Thyroid gland (tissue), 4 donors: ENCODE data around the gene MATN1. TPM values are rescaled to one million over a fixed set of nuclear protein-coding genes. Genes with fewer than 3 reads are reported as not detected.

ENCODE experiments used
- DNase-seq, 2 donors: peaks; one replicate each; pipeline ENCODE4 v3.0.0-alpha.2; 2019
- H3K27ac ChIP-seq, 3 donors: fragments of 200-600 bp; sonication (generic); 1 replicate in 2 of 3; 2 replicates in 1 of 3; pipeline ENCODE4 v1.5.1; 2016 to 2019; ENCODE audit warnings: mild to moderate bottlenecking in 1 of 3, moderate library complexity in 1 of 3
- H3K27me3 ChIP-seq: fragments of 200-600 bp; sonication (generic); one replicate; pipeline ENCODE4 v1.5.1; 2019
- H3K36me3 ChIP-seq, 2 donors: fragments of 200-600 bp; sonication (generic); one replicate each; pipeline ENCODE4 v1.5.1; 2016 to 2019
- H3K4me1 ChIP-seq, 2 donors: fragments of 200-600 bp; sonication (generic); one replicate each; pipeline ENCODE4 v1.5.1; 2017 to 2019
- H3K4me3 ChIP-seq, 3 donors: fragments of 200-600 bp; sonication (generic); replicated peaks in 1 of 3; 1 replicate in 2 of 3; 2 replicates in 1 of 3; pipeline ENCODE4 v1.5.1; 2016; ENCODE audit warnings: mild to moderate bottlenecking in 1 of 3
- H3K9me3 ChIP-seq: fragments of 200-600 bp; sonication (generic); one replicate; pipeline ENCODE4 v1.5.1; 2017
- POLR2A ChIP-seq, 2 donors: fragments of 450-650 bp; IDR thresholded peaks; one replicate each; pipeline ENCODE4 v1.6.1; 2017; ENCODE audit warnings: antibody characterized with exemption in 2 of 2, mild to moderate bottlenecking in 2 of 2, moderate library complexity in 1 of 2
- WGBS, 2 donors: methylation state at CpG; one replicate each; pipeline ENCODE4 v1.1.5; 2017; 5-methylcytosine and 5-hydroxymethylcytosine counted together
- intact Hi-C: fragments of 100-400 bp; cut with DNase I; formaldehyde crosslinking; loops from one replicate; pipeline ENCODE4 v1.15.1; 2023
- total RNA-seq, 4 donors: library from RNA; depleted of rRNA; stranded (reverse); fragments of >200 nt; gene quantifications; one replicate each; pipeline ENCODE4 v1.2.3, GENCODE V29; 2016
- TF ChIP-seq, protein P1 (sequence below), 6 experiments: fragments of 200-600 bp in 3 of 6; fragments of 450-650 bp in 3 of 6; sonication (generic) in 3 of 6; IDR thresholded peaks; one replicate each; pipeline ENCODE4 v1.5.1; 2016 to 2019; ENCODE audit warnings: antibody characterized with exemption in 6 of 6, mild to moderate bottlenecking in 2 of 6, inconsistent platforms in 1 of 6, moderate library complexity in 1 of 6

The MATN1 gene
- total RNA-seq, 4 donors from 2014 or later = 0.45 to 3.0 TPM; not detected in 2

GRCh38 chr1:30735124-30735523 is 11.7 kb upstream of the MATN1 start:
- intact Hi-C loops = loop anchor here (5.0 kb wide), 1 partner anchor 37 kb away; no protein-coding TSS in a partner anchor
- H3K27ac ChIP-seq = peak overlapping the region in 2 of 3 donors; percentile 34 to 62
- WGBS, 2 donors = 17 to 43% methylated on average over 6 of the region's 6 CpGs
- DNase-seq = peak; percentile 97
- H3K4me1 ChIP-seq = peaks cover 28 to 29% of the 10 kb centered on the region in 2 donors
- H3K9me3 ChIP-seq = no peaks in the 10 kb centered on the region
- H3K36me3 ChIP-seq = no peaks in the 10 kb centered on the region
- no peaks in the 10 kb centered on the region for H3K27me3 ChIP-seq
- no peak overlapping the region for H3K4me3 ChIP-seq
- no peak for TF ChIP-seq POLR2A (IDR thresholded peaks at IDR 0.05)
- TF ChIP-seq, protein P1, sequence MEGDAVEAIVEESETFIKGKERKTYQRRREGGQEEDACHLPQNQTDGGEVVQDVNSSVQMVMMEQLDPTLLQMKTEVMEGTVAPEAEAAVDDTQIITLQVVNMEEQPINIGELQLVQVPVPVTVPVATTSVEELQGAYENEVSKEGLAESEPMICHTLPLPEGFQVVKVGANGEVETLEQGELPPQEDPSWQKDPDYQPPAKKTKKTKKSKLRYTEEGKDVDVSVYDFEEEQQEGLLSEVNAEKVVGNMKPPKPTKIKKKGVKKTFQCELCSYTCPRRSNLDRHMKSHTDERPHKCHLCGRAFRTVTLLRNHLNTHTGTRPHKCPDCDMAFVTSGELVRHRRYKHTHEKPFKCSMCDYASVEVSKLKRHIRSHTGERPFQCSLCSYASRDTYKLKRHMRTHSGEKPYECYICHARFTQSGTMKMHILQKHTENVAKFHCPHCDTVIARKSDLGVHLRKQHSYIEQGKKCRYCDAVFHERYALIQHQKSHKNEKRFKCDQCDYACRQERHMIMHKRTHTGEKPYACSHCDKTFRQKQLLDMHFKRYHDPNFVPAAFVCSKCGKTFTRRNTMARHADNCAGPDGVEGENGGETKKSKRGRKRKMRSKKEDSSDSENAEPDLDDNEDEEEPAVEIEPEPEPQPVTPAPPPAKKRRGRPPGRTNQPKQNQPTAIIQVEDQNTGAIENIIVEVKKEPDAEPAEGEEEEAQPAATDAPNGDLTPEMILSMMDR (IDR thresholded peaks at IDR 0.05) = no peak

DNA sequence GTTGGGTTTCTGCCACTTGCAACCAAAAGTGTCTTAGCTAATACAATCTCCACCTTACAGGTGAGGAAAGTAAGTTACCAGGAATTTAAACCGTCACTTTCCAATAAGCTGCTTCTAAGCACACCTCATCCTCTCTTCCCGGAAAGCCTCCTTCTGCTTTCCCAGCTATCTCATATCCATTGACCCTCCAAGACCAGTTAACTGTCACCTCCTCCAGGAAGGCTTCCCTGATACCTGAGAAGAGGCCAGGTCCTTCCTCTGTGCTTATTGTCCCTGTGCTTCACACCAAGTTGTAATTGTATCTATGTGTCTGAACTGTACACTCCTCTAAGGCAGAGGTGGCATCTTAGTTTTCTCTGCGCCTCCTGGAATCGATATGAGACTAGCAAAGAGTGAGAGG is 11.2 kb upstream of the MATN1 start:
- Histone ChIP-seq H3K9me3 (no peaks in the 10 kb centered on the region), H3K27ac (peak overlapping the region in 2 of 3 donors; percentile 17 to 62), H3K36me3 (no peaks in the 10 kb centered on the region), H3K4me3 (no peak overlapping the region), H3K27me3 (no peaks in the 10 kb centered on the region), H3K4me1 (peaks cover 28 to 31% of the 10 kb centered on the region in 2 donors)
- intact Hi-C loops = no loop called here
- no peak for DNase-seq
- TF ChIP-seq, protein P1 (IDR thresholded peaks at IDR 0.05) = no peak
- no peak for TF ChIP-seq POLR2A (IDR thresholded peaks at IDR 0.05)
- WGBS, 2 donors = 88 to 93% methylated on average over 4 of the region's 4 CpGs

DNA sequence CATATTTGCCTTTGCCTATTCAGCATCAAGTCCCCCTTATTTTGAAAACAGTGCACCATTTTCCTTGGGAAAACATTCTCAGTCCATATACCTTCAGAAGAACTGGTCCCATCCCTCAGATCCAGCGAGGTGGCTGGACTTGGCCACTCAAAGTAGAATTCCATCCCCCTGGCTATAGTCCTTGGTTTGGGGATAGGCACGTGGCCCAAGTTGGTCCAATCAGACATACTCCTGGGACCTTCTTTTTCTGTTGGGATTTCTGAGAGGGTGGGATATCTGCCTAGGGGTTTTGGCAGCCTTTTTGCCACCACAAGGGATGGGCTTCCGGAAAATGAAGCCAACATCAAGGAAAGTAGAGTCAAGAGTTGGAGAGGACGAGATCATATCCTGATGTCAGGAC is 10.7 kb upstream of the MATN1 start:
- H3K27me3 ChIP-seq = no peaks in the 10 kb centered on the region
- no peak for DNase-seq
- TF ChIP-seq, protein P1 (IDR thresholded peaks at IDR 0.05) = no peak
- TF ChIP-seq POLR2A (IDR thresholded peaks at IDR 0.05) = no peak
- WGBS, 2 donors = 88 to 96% methylated on average over 4 of the region's 4 CpGs
- H3K9me3 ChIP-seq = no peaks in the 10 kb centered on the region
- intact Hi-C loops = no loop called here
- H3K27ac ChIP-seq = peak overlapping the region in 1 of 3 donors; percentile 17
- H3K4me3 ChIP-seq = no peak overlapping the region
- H3K4me1 ChIP-seq = peaks cover 28 to 31% of the 10 kb centered on the region in 2 donors
- no peaks in the 10 kb centered on the region for H3K36me3 ChIP-seq

DNA sequence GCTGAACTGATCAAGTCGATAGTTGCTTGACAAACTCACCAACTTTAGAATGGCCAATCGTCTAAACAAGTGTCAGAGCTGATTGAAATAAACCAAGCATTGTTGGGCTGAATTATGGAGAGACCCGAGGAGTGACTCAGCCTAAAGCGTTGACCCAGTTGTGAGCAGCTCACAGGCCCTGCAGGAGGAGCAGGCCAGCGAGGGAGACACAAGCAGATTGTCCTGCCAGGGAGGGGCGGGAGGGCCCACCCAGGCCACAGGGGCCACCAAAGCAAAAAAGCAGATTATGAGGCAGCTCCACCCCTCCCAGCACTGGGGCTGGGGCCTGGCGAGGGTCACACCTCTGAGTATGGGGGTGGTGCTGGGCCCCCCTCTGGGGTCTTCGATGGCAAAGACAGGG is 10.1 kb upstream of the MATN1 start:
- Histone ChIP-seq H3K4me3 (no peak overlapping the region), H3K9me3 (no peaks in the 10 kb centered on the region), H3K27ac (no peak overlapping the region), H3K36me3 (no peaks in the 10 kb centered on the region), H3K27me3 (no peaks in the 10 kb centered on the region), H3K4me1 (peaks cover 28 to 31% of the 10 kb centered on the region in 2 donors)
- intact Hi-C loops = no loop called here
- peak; percentile 45 to 49 for DNase-seq
- no peak for TF ChIP-seq POLR2A (IDR thresholded peaks at IDR 0.05)
- TF ChIP-seq, protein P1 (IDR thresholded peaks at IDR 0.05) = no peak
- WGBS, 2 donors = 59 to 64% methylated on average over 8 of the region's 8 CpGs

DNA sequence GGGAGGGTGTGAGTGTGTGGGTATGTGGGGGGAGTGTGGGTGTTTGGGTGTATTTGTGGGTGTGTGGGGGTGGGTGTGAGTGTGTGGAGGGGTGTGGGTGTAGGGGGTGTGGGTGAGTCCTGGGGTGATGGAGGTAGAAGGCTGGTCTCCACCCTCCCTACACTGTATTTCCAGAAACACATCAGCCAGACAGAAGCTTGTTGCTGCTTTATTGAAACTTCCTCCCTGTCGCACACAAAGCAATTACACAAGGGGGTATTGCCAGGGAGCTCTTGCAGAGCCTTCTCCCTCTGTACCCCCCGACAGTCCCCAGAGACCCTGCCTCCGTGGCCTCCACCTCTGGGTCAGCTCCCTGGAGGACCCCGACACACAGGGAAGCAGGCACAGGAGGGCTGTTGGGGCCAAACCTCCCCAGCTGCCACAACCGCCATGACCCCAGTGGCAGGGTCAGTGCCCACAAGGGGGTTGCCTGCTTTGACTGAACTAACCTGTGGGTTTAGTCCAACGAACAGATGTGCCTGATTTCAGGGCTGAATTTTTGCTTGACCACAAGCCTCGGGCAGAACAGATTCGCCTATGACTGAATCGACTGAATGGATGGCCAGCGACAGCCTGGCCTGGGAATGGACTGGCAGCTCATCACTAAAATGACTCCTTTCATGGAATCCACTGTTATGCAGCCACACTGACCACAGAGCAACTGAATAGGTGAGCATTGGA is 9.1 kb upstream of the MATN1 start:
- DNase-seq = no peak
- peaks cover 28 to 31% of the 10 kb centered on the region in 2 donors for H3K4me1 ChIP-seq

More for the DNA sequence above, 9.1 kb upstream of the MATN1 start:
- H3K27ac ChIP-seq = no peak overlapping the region
- H3K9me3 ChIP-seq = no peaks in the 10 kb centered on the region
- TF ChIP-seq POLR2A (IDR thresholded peaks at IDR 0.05) = no peak
- TF ChIP-seq, protein P1 (IDR thresholded peaks at IDR 0.05) = no peak
- no peak overlapping the region for H3K4me3 ChIP-seq
- intact Hi-C loops = no loop called here
- H3K27me3 ChIP-seq = no peaks in the 10 kb centered on the region
- 76 to 81% methylated on average over 9 to 10 of the region's 10 CpGs for WGBS, 2 donors
- no peaks in the 10 kb centered on the region for H3K36me3 ChIP-seq
